Measurements from ENCODE around the gene CCBE1.

Gene CCBE1

GRCh38 chr18:59420244-59420643 is 277.0 kb downstream of the CCBE1 start:
- DNase-seq (ENCODE audit: extremely low read depth in 1 of 2, low read depth in 1 of 2) = no peak

GRCh38 chr18:59419386-59419785 is 277.8 kb downstream of the CCBE1 start:
- no peak for DNase-seq (ENCODE audit: extremely low read depth in 1 of 2, low read depth in 1 of 2)

DNA sequence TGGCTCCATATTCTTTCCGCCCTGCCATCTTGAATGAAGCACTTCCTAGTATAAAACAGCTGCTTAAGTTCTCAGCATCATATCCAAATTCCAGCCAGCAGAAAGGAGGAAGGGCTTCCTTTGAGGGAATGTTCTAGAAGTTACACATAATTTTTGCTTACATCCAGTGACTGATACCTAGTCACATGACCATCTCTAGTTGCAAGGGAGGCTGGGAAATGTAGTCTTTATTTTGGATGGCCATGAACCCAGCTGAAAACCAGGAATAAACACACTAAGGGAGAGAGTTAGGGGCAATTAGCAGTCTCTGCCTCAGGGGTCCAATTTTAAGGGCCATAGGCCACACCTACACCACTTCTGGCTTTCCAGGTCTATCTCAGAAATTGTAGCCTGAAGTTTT is 280.4 kb downstream of the CCBE1 start:
- no peak for DNase-seq (ENCODE audit: extremely low read depth in 1 of 2, low read depth in 1 of 2)

DNA sequence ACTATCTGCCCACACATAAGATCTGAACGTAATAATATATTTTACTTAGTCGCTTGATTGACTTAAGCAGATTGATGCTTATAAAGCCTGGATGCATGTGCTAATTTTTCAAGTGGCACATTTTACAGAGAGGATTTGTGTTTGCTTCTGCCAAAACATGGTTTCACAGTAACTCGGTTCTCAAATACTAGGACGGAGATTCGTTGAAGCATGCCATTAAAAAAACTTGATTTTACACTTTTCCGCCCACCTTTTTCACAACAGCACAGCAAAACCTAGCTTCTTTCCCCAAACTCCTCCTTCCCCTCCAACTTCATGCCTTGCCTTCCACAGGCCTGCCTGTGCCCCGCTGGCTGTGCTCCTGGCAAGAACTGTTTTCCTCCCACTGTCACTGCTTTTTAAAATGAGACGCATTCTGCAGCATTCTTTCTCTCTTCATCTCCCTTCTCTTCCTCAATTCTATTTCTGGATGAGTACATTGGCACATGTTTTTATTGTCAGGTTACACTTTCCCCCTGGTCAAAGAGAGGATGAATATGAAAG is 283.0 kb downstream of the CCBE1 start:
- no peak for DNase-seq (ENCODE audit: extremely low read depth in 1 of 2, low read depth in 1 of 2)

DNA sequence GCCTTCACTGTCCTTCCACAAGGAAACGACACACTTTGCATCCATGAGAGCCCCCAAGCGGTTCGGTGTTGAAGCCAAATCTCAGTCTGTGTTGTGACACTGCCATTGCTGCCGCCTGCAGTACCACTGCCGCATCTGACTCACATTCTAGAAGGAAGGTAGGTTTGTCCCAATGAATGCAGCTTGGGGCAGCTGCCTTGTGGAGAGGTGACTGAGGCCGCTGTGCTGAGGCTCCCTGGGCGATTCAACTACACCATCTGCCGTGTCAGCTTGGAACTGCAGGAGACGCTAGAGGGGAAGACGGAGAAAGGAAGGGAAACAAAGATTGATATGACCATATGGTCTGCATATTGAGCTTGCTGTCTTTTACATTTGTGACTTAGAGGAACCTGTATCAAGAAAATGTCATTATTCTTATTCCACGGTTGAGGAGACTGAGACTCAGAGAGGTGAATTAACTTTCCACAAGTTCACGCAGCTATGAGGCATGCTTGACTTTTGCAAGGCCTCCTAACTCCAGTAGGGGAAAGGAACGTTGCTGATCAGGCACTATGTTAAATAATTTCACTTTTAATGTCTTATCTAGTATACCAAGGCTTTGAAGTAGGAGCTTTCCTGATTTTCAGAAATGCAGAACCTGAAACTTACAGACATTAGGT is 294.7 kb downstream of the CCBE1 start:
- DNase-seq (ENCODE audit: extremely low read depth in 1 of 2, low read depth in 1 of 2) = peak; percentile 33 to 53

DNA sequence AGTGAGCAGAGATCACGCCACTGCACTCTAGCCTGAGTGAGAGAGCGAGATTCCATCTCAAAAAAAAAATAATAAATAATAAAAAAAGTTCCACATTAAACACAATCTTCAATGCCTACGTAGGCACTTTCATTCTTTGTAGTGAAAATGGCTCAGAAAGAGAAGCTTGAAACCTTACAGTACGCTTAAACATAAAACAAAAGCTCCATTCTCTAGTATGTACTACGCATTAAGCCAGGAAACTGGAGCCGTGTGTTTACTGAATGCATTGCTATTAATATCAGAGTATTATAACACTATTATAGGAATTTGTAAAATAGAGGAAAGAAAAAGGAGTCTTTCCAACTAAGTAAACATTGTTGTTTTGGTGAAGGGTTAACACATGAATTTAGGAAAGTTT is 296.8 kb downstream of the CCBE1 start:
- no peak for DNase-seq (ENCODE audit: extremely low read depth in 1 of 2, low read depth in 1 of 2)

DNA sequence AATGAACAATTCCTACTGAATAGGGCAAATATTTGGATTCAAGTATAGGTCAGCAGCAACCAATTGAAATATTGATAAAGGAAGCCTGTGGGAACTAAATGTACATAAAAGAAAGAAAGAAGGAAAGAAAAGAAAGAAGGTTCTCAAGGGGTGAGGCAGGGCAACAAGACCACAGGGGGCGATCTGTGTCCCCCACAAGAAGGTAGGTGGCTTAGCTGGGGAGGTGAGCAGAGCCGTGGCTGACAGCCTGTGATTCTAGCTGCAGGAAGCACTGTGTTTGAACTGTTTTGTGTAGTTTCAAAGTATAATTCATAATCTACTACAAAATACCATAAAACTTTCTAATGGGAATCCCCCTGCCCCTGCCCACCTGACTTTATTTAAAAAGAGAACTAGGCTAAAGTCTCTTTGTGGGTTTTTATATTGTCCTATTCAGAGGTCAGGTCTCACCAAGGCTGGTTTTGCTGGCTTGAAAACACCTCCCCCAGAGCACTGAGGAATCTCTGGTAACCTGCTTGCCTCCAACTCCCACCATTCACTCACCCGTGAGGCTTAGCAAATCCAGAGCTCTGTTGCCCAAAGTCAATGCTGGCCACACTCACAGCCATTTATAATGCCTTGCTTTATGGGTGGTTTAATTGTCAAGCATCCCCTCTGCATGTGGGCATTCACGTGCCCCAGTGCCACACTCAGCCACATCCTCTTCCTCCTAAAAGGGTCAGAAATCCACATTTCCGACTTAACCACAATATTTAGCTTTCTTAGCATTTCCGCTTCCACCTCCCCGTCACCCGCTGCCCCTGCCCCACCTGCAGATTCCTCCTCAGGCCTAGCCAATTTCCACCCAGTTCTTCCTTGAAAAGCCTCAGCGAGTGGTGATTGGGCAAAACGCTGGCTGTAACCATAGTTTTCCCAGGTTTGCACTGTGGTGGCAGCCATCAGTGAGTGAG is 301.7 kb downstream of the CCBE1 start:
- no peak for DNase-seq (ENCODE audit: extremely low read depth in 1 of 2, low read depth in 1 of 2)

DNA sequence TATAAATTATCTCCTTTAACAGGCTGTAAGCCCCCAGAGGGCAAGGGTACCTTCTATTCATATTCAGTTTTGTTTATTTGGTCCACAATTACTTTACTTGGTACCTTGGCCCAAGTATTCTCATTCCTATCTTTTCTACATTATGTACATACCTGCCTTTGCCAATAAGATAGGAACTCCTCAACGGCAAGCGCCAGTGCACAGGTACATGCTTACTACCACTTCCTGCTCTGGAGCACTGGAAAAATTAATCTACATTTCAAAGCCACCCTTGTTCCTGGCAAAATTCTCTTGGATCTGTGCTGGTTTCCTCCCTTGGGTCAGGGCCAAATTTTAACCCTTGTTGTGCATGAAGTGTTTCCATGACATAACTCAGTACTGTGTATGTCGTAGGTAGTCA is 303.8 kb downstream of the CCBE1 start:
- no peak for DNase-seq (ENCODE audit: extremely low read depth in 1 of 2, low read depth in 1 of 2)

DNA sequence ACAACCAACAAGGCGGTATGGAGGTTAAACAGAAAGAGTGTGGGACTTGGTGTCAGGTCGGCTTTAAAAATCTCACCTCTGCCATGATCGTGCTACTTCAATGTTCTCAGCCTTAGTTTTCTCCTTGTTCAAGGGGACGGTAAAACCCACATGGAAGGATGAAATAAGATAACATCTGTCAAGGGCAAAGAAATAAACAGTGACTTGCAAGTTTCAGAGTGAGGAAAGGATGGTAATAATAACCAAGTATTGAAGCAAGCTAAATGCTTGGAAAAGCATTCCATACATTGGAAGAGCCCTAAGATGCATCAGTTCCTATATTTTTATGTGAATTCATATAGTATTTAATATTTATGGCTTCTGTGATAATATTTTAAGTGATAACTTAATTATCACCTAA is 308.4 kb downstream of the CCBE1 start:
- no peak for DNase-seq (ENCODE audit: extremely low read depth in 1 of 2, low read depth in 1 of 2)

DNA sequence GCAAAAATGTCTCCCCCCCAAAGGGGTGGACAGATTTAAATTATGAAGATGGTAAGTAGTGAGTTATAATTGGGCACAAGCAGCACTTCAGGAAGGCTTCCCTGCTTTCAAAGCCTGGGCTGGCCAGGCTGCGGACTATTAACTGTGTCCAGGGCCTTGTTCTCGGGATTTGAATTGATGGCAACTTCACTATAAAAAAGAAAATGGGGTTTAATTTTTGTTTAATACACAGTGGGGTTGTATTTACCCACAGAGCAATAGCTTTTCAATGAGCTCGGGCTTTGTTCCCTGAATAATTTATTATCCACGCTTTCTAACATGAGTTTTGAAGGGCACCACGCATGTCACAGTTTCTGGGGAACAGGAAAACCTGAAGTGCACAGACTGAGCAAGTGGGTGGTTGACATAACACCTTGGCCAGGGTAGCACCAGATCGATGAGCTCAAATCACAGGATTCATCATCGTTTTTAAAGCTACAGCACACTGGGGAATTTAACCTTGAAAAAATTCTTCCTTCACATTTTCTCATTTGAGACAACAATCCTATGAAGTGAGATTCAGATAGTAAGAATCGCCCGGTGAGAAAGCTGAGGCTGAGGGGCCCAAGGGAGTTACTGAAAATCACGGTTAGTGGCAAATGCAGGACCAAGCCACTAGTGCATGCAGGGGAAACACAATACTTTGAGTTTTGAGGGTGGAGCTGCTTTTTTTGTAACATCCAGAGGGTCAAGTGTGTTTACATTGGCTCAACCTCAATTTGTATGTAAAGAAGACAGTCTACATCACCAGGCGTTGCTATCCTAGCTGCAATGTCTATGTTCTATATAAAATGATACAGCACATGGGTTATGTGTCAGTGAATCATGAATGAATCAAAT is 309.3 kb downstream of the CCBE1 start:
- no peak for DNase-seq (ENCODE audit: extremely low read depth in 1 of 2, low read depth in 1 of 2)

GRCh38 chr18:59386909-59387686 is 310.1 kb downstream of the CCBE1 start:
- DNase-seq (ENCODE audit: extremely low read depth in 1 of 2, low read depth in 1 of 2) = no peak

DNA sequence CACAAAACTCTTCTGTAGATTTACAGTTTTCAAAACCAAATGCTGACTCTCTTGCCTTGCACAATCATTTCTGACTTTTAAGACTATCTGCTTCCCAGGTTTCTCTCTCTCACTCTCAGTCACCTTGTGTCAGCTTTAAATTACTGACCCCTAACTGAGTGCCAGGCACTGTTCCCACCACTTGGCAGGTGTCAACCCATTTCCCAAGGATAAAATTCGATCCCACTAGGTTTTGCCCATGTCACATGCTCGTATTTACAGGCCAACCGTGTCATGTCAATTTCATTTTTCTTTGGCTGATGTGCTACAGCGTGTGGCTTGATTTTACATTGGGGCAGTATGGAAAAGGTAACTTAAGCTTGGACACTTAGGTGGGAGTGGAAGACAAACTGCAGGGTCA is 312.0 kb downstream of the CCBE1 start:
- DNase-seq (ENCODE audit: extremely low read depth in 1 of 2, low read depth in 1 of 2) = no peak

GRCh38 chr18:59383851-59384250 is 313.4 kb downstream of the CCBE1 start:
- no peak for DNase-seq (ENCODE audit: extremely low read depth in 1 of 2, low read depth in 1 of 2)

DNA sequence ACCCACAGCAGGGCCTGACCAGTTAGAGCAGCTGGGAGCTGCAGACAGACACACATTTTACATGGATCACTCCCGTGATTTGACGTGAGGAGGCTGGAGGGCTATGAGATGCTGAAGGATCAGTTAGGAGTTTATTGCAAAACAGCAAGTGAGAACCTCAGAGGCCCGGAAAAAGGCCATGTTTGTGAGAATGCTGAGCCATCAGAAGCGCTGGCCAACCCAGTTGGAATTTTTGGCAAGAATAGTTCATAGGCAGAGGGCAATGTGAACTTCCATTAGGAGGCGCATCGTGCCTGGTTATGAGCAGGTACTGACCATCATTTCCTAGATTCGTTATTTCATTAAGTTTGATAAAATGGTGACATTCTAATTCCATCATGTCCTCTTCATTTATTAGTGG is 314.8 kb downstream of the CCBE1 start:
- DNase-seq (ENCODE audit: extremely low read depth in 1 of 2, low read depth in 1 of 2) = no peak

DNA sequence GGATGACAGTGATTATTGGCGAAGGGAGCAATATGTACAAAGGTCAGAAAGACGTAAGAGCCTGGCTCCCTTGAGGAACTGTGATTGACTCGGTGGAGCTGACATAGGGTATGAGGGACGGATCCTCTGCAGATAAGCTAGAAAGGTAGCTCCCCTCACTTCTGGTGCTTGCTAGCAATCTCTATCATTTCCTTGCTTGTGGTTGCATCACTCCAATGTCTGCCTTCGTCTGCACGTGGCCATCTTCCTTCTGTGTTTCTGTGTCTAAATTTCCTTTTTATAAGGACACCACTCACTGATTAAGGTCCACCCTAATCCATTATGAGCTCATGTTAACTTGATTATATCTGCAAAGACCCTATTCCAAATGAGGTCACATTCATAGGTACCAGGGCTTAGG is 315.3 kb downstream of the CCBE1 start:
- no peak for DNase-seq (ENCODE audit: extremely low read depth in 1 of 2, low read depth in 1 of 2)
